Caco-2 (cell line): ENCODE measurements around the gene ZMYND8. TPM values are rescaled to one million over a fixed set of nuclear protein-coding genes. Genes with fewer than 3 reads are reported as not detected.
A peak's percentile ranks its signal among the peaks of the same experiment; 100 is the strongest.

Experiments used
- BruUV-seq: library from RNA; stranded (reverse); fragments of 400-500 nt; replicated peaks from 2 replicates; lab custom pipeline; 2021; lab: Mats Ljungman, UMichigan
- CTCF ChIA-PET: fragments of 300-600 bp; sonication (Branson Sonifier 250); formaldehyde crosslinking; loops from one replicate; lab custom pipeline; 2022; ENCODE audit warnings: antibody characterized with exemption; lab: Charles Lee
- POLR2A ChIA-PET: fragments of 300-600 bp; sonication (Branson Sonifier 250); formaldehyde crosslinking; loops from one replicate; lab custom pipeline; 2022; ENCODE audit warnings: antibody characterized with exemption; lab: Charles Lee
- DNase-seq, 2 experiments: peaks; one replicate each; pipeline versions ENCODE4 v3.0.0 to v3.0.0-alpha.2; 2020 to 2022
- H3K27me3 ChIP-seq: replicated peaks from 2 replicates; pipeline ENCODE4 v1.6.0; 2011; ENCODE audit warnings: low read length; ENCODE audit not compliant: control insufficient read depth, insufficient read depth
- H3K36me3 ChIP-seq: 2 replicates; pipeline ENCODE4 v1.5.1; 2011; ENCODE audit warnings: low read length; ENCODE audit not compliant: control insufficient read depth, insufficient read depth
- H3K4me1 ChIP-seq: fragments of 250-450 bp; sonication (Bioruptor Pico); 2 replicates; pipeline ENCODE4 v1.5.1; 2020; ENCODE audit warnings: mild to moderate bottlenecking
- H3K4me3 ChIP-seq: 2 replicates; pipeline ENCODE4 v1.5.1; 2011; ENCODE audit warnings: low read depth, mild to moderate bottlenecking, control low read depth, low read length
- H3K9me3 ChIP-seq: fragments of 250-450 bp; sonication (Bioruptor Pico); 2 replicates; pipeline ENCODE4 v1.5.1; 2020; ENCODE audit warnings: mild to moderate bottlenecking, moderate library complexity
- H3K27ac Mint-ChIP-seq: one replicate; pipeline ENCODE4 v1.8.0; 2022; ENCODE audit warnings: mixed read lengths; ENCODE audit not compliant: unreplicated experiment
- H3K27me3 Mint-ChIP-seq: one replicate; pipeline ENCODE4 v1.8.0; 2022; ENCODE audit warnings: mixed read lengths; ENCODE audit not compliant: insufficient read depth, unreplicated experiment
- H3K36me3 Mint-ChIP-seq: one replicate; pipeline ENCODE4 v1.8.0; 2022; ENCODE audit warnings: mild to moderate bottlenecking, mixed read lengths; ENCODE audit not compliant: insufficient read depth, unreplicated experiment
- H3K4me1 Mint-ChIP-seq: one replicate; pipeline ENCODE4 v1.8.0; 2022; ENCODE audit warnings: low read depth, mixed read lengths; ENCODE audit not compliant: unreplicated experiment
- H3K4me3 Mint-ChIP-seq: one replicate; pipeline ENCODE4 v1.8.0; 2022; ENCODE audit warnings: mild to moderate bottlenecking, moderate library complexity, mixed read lengths; ENCODE audit not compliant: unreplicated experiment
- H3K9me3 Mint-ChIP-seq: one replicate; pipeline ENCODE4 v1.8.0; 2022; ENCODE audit warnings: mixed read lengths; ENCODE audit not compliant: unreplicated experiment
- intact Hi-C: fragments of 100-400 bp; cut with micrococcal nuclease; formaldehyde crosslinking; loops from one replicate; pipeline ENCODE4 v1.10.0; 2022; ENCODE audit not compliant: unreplicated experiment
- total RNA-seq: library from RNA; stranded (reverse); gene quantifications from 2 replicates; pipeline ENCODE4 v1.2.3, GENCODE V29; 2022
- TF ChIP-seq, protein P1 (sequence below), 2 experiments: fragments of 200-600 bp in 1 of 2; IDR thresholded peaks; 1 replicate in 1 of 2; 2 replicates in 1 of 2; pipeline versions ENCODE4 v1.5.1 to v1.8.0; 2011 to 2022; ENCODE audit warnings: antibody characterized with exemption in 1 of 2, control low read depth in 1 of 2, inconsistent platforms in 1 of 2, low read depth in 1 of 2, low read length in 1 of 2, mild to moderate bottlenecking in 1 of 2, moderate library complexity in 1 of 2; ENCODE audit not compliant: insufficient read depth in 1 of 2, severe bottlenecking in 1 of 2, unreplicated experiment in 1 of 2

Gene ZMYND8
- total RNA-seq, 1 experiment from 2014 or later: 194 TPM

DNA sequence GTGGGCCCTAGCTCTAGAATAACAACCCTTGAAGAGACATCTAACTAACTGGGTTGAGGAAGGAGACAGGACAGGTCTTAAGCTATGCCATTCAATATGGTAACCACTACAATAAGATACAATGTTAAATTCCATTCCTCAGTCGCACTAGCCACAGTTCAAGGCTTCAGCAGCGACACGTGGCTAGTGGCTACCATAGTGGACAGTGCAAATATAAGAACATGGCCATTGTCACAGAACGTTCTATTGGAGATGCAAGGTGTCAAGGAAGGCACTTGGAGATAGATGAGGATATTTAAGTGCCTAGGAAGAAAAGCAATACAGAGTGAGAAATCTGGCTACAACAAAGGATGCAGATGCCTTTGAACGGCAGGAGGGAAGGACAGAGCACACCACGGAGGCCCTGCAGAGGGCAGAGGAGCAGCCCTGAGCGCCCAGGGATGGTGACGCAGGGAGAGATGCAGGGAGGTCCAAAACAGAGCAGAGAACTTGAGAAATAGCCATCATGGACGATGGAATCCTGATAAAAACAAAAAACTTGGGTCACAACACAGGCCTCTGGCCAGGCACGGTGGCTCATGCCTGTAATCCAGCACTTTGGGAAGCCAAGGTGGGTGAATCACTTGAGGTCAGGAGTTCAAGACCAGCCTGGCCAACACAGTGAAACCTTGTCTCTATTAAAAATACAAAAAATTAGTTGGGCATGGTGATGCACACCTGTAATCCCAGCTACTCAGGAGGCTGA is 140.7 kb downstream of the ZMYND8 start:
- ChIA-PET POLR2A (no interaction called here), CTCF (no interaction called here)
- Mint-ChIP-seq H3K27ac (no peak overlapping the region), H3K27me3 (no peaks in the 10 kb centered on the region), H3K9me3 (no peaks in the 10 kb centered on the region), H3K4me3 (peak overlapping the region; percentile 0), H3K36me3 (peaks cover 56% of the 10 kb centered on the region), H3K4me1 (no peaks in the 10 kb centered on the region)
- TF ChIP-seq, protein P1, sequence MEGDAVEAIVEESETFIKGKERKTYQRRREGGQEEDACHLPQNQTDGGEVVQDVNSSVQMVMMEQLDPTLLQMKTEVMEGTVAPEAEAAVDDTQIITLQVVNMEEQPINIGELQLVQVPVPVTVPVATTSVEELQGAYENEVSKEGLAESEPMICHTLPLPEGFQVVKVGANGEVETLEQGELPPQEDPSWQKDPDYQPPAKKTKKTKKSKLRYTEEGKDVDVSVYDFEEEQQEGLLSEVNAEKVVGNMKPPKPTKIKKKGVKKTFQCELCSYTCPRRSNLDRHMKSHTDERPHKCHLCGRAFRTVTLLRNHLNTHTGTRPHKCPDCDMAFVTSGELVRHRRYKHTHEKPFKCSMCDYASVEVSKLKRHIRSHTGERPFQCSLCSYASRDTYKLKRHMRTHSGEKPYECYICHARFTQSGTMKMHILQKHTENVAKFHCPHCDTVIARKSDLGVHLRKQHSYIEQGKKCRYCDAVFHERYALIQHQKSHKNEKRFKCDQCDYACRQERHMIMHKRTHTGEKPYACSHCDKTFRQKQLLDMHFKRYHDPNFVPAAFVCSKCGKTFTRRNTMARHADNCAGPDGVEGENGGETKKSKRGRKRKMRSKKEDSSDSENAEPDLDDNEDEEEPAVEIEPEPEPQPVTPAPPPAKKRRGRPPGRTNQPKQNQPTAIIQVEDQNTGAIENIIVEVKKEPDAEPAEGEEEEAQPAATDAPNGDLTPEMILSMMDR (IDR thresholded peaks at IDR 0.05; ENCODE audit: insufficient read depth in 1 of 2, low read depth in 1 of 2, low read length in 1 of 2, severe bottlenecking in 1 of 2, unreplicated experiment in 1 of 2): no peak
- intact Hi-C loops: no loop called here
- Histone ChIP-seq H3K4me3 (no peak overlapping the region), H3K27me3 (no peaks in the 10 kb centered on the region), H3K9me3 (no peaks in the 10 kb centered on the region), H3K36me3 (peaks cover 37% of the 10 kb centered on the region), H3K4me1 (no peaks in the 10 kb centered on the region)
- no peak for DNase-seq
- no TSS peak for BruUV-seq

DNA sequence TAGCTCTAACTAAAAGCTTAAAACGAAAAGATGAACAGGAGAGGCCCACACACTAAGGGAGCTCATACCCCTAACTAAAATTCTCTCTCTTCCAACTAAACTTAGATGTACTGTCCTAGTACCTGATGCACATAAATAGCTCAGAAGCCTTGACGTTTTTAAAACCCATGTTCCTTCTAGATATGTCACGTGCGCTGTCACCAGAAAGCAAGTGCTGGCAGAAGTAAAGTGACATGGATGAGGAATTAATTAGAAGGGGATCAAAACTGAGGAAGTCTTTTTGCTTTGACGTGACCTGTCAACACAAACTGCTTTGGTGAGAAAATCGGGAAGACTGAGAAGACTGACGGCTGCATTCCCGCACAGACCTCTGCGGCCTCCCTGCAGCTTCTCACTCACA is 142.5 kb downstream of the ZMYND8 start:
- Histone ChIP-seq H3K9me3 (no peaks in the 10 kb centered on the region), H3K36me3 (peaks cover 35% of the 10 kb centered on the region), H3K27me3 (no peaks in the 10 kb centered on the region), H3K4me3 (no peak overlapping the region), H3K4me1 (no peaks in the 10 kb centered on the region)
- no peak for DNase-seq
- no TSS peak for BruUV-seq
- H3K4me3 Mint-ChIP-seq: no peak overlapping the region
- TF ChIP-seq, protein P1 (IDR thresholded peaks at IDR 0.05; ENCODE audit: insufficient read depth in 1 of 2, low read depth in 1 of 2, low read length in 1 of 2, severe bottlenecking in 1 of 2, unreplicated experiment in 1 of 2): no peak
- H3K36me3 Mint-ChIP-seq: peaks cover 37% of the 10 kb centered on the region
- no peaks in the 10 kb centered on the region for H3K4me1 Mint-ChIP-seq
- H3K27ac Mint-ChIP-seq: no peak overlapping the region
- POLR2A ChIA-PET: no interaction called here
- no peaks in the 10 kb centered on the region for H3K9me3 Mint-ChIP-seq
- CTCF ChIA-PET: interaction anchor here (0.7 to 1.2 kb wide), 2 partner anchors 60 to 170 kb away, joined by 3 to 5 read pairs; no protein-coding TSS in a partner anchor
- no peaks in the 10 kb centered on the region for H3K27me3 Mint-ChIP-seq
- intact Hi-C loops: no loop called here

DNA sequence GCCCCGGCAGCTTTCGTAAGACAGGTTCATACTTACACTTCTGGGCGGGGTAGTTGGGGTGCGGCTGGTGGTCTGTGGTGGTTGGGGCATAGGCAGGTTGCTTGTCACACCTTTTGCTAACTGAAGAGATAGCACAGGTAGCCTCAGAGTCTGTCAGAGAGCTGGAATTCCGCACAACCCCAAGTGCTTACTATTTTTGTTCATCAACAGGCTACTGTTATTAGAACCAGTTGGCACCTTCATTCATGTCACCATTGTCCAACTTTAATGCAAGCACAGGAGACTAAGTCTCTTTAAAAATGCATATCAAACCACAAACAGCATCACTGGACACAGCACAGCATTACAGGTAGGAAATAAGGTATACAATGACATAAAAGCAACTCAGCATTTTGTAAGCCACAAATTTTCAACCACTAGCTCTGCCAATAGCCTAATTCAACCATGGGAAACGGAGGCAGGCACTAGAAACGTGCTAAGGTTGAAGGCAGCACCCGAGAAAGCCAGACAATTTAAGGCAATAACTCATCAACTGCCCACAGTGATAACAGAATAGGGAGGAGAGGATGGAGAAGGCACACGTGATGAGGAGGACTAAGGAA is 143.8 kb downstream of the ZMYND8 start:
- intact Hi-C loops: no loop called here
- Mint-ChIP-seq H3K4me3 (no peak overlapping the region), H3K4me1 (no peaks in the 10 kb centered on the region), H3K27me3 (no peaks in the 10 kb centered on the region), H3K36me3 (peaks cover 24% of the 10 kb centered on the region), H3K9me3 (no peaks in the 10 kb centered on the region), H3K27ac (no peak overlapping the region)
- no peak for DNase-seq
- Histone ChIP-seq H3K4me3 (no peak overlapping the region), H3K9me3 (no peaks in the 10 kb centered on the region), H3K36me3 (peaks cover 33% of the 10 kb centered on the region), H3K27me3 (no peaks in the 10 kb centered on the region), H3K4me1 (no peaks in the 10 kb centered on the region)
- ChIA-PET POLR2A (interaction anchor here (0.6 kb wide), 1 partner anchor 345 kb away, joined by 11 read pairs; no protein-coding TSS in a partner anchor), CTCF (no interaction called here)
- TF ChIP-seq, protein P1 (IDR thresholded peaks at IDR 0.05; ENCODE audit: insufficient read depth in 1 of 2, low read depth in 1 of 2, low read length in 1 of 2, severe bottlenecking in 1 of 2, unreplicated experiment in 1 of 2): no peak
- no TSS peak for BruUV-seq
